ENCODE results near the gene IQGAP3. TPM values are rescaled to one million over a fixed set of nuclear protein-coding genes. Genes with fewer than 3 reads are reported as not detected.

The IQGAP3 gene
- total and polyA plus RNA-seq, 2 experiments from 2014 or later = 5.2 to 5.7 TPM

GRCh38 chr1:156511644-156512043 lies 60.7 kb downstream of the IQGAP3 start:
- Histone ChIP-seq H3K9me2 (replicated peaks; ENCODE audit: insufficient read depth) (no peaks in the 10 kb centered on the region), H3K27me3 (no peaks in the 10 kb centered on the region), H3K4me1 (ENCODE audit: insufficient read depth) (no peaks in the 10 kb centered on the region), H3K27ac (no peak overlapping the region), H3K79me2 (no peaks in the 10 kb centered on the region), H3K9me3 (ENCODE audit: low read depth) (no peaks in the 10 kb centered on the region), H2AFZ (no peak overlapping the region), H4K20me1 (ENCODE audit: insufficient read depth, poor library complexity, severe bottlenecking) (no peaks in the 10 kb centered on the region), H3K4me3 (no peak overlapping the region), H3K36me3 (replicated peaks; ENCODE audit: insufficient read depth, low read depth) (no peaks in the 10 kb centered on the region), H3K4me2 (no peak overlapping the region)
- no peak for DNase-seq (ENCODE audit: low spot score)
- TF ChIP-seq EZH2phosphoT487 (IDR thresholded peaks at IDR 0.05; ENCODE audit: low read depth, severe bottlenecking, unreplicated experiment) = no peak
- TF ChIP-seq, protein P1, sequence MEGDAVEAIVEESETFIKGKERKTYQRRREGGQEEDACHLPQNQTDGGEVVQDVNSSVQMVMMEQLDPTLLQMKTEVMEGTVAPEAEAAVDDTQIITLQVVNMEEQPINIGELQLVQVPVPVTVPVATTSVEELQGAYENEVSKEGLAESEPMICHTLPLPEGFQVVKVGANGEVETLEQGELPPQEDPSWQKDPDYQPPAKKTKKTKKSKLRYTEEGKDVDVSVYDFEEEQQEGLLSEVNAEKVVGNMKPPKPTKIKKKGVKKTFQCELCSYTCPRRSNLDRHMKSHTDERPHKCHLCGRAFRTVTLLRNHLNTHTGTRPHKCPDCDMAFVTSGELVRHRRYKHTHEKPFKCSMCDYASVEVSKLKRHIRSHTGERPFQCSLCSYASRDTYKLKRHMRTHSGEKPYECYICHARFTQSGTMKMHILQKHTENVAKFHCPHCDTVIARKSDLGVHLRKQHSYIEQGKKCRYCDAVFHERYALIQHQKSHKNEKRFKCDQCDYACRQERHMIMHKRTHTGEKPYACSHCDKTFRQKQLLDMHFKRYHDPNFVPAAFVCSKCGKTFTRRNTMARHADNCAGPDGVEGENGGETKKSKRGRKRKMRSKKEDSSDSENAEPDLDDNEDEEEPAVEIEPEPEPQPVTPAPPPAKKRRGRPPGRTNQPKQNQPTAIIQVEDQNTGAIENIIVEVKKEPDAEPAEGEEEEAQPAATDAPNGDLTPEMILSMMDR (IDR thresholded peaks at IDR 0.05; ENCODE audit: poor library complexity) = no peak
- no peak for TF ChIP-seq EZH2 (IDR thresholded peaks at IDR 0.05; ENCODE audit: borderline replicate concordance)
- WGBS (ENCODE audit: low lambda C conversion rate, missing lambda C conversion rate) = 94% methylated on average over 7 of the region's 7 CpGs

GRCh38 chr1:156510709-156511108 lies 61.7 kb downstream of the IQGAP3 start:
- 83% methylated on average over 13 of the region's 13 CpGs for WGBS (ENCODE audit: low lambda C conversion rate, missing lambda C conversion rate)
- no peak overlapping the region for H3K27ac ChIP-seq

GRCh38 chr1:156509424-156510034 lies 62.8 kb downstream of the IQGAP3 start:
- H3K27ac ChIP-seq = no peak overlapping the region
- no peaks in the 10 kb centered on the region for H3K9me2 ChIP-seq (replicated peaks; ENCODE audit: insufficient read depth)
- 78% methylated on average over 9 of the region's 9 CpGs for WGBS (ENCODE audit: low lambda C conversion rate, missing lambda C conversion rate)

More at GRCh38 chr1:156510709-156511108, 61.7 kb downstream of the IQGAP3 start:
- peaks cover under 1% of the 10 kb centered on the region for H3K4me1 ChIP-seq (ENCODE audit: insufficient read depth)
- TF ChIP-seq EZH2phosphoT487 (IDR thresholded peaks at IDR 0.05; ENCODE audit: low read depth, severe bottlenecking, unreplicated experiment) (no peak), EZH2 (IDR thresholded peaks at IDR 0.05; ENCODE audit: borderline replicate concordance) (no peak)
- TF ChIP-seq, protein P1 (IDR thresholded peaks at IDR 0.05; ENCODE audit: poor library complexity) = no peak
- H2AFZ ChIP-seq = no peak overlapping the region
- no peaks in the 10 kb centered on the region for H3K9me3 ChIP-seq (ENCODE audit: low read depth)
- H3K36me3 ChIP-seq (replicated peaks; ENCODE audit: insufficient read depth, low read depth) = no peaks in the 10 kb centered on the region
- H3K9me2 ChIP-seq (replicated peaks; ENCODE audit: insufficient read depth) = no peaks in the 10 kb centered on the region
- no peak for DNase-seq (ENCODE audit: low spot score)
- H3K79me2 ChIP-seq = no peaks in the 10 kb centered on the region
- H4K20me1 ChIP-seq (ENCODE audit: insufficient read depth, poor library complexity, severe bottlenecking) = no peaks in the 10 kb centered on the region
- no peak overlapping the region for H3K4me3 ChIP-seq
- H3K4me2 ChIP-seq = no peak overlapping the region
- no peaks in the 10 kb centered on the region for H3K27me3 ChIP-seq

More at GRCh38 chr1:156509424-156510034, 62.8 kb downstream of the IQGAP3 start:
- no peaks in the 10 kb centered on the region for H3K9me3 ChIP-seq (ENCODE audit: low read depth)
- TF ChIP-seq EZH2phosphoT487 (IDR thresholded peaks at IDR 0.05; ENCODE audit: low read depth, severe bottlenecking, unreplicated experiment) (no peak), EZH2 (IDR thresholded peaks at IDR 0.05; ENCODE audit: borderline replicate concordance) (no peak)
- TF ChIP-seq, protein P1 (IDR thresholded peaks at IDR 0.05; ENCODE audit: poor library complexity) = no peak
- H3K79me2 ChIP-seq = no peaks in the 10 kb centered on the region
- no peak for DNase-seq (ENCODE audit: low spot score)
- H3K36me3 ChIP-seq (replicated peaks; ENCODE audit: insufficient read depth, low read depth) = no peaks in the 10 kb centered on the region
- H3K27me3 ChIP-seq = no peaks in the 10 kb centered on the region
- H3K4me2 ChIP-seq = no peak overlapping the region
- H3K4me3 ChIP-seq = no peak overlapping the region
- no peaks in the 10 kb centered on the region for H4K20me1 ChIP-seq (ENCODE audit: insufficient read depth, poor library complexity, severe bottlenecking)
- peaks cover 7% of the 10 kb centered on the region for H3K4me1 ChIP-seq (ENCODE audit: insufficient read depth)
- no peak overlapping the region for H2AFZ ChIP-seq
